Hepatocyte (in vitro differentiated cells): ENCODE data around the gene LARP4B. TPM values are rescaled to one million over a fixed set of nuclear protein-coding genes. Genes with fewer than 3 reads are reported as not detected.

Experiments
- DNase-seq: peaks from one replicate; pipeline ENCODE4 v3.0.0-alpha.2; 2016; ENCODE audit warnings: low spot score
- H2AFZ ChIP-seq: fragments of 200-600 bp; sonication (generic); 2 replicates; pipeline ENCODE4 v1.6.0; 2016; ENCODE audit warnings: antibody characterized with exemption, mild to moderate bottlenecking
- H3K27ac ChIP-seq: fragments of 200-600 bp; sonication (generic); 2 replicates; pipeline ENCODE4 v1.5.1; 2016; ENCODE audit warnings: mild to moderate bottlenecking
- H3K27me3 ChIP-seq: fragments of 200-600 bp; sonication (generic); 2 replicates; pipeline ENCODE4 v1.6.1; 2016
- H3K36me3 ChIP-seq: fragments of 200-600 bp; sonication (generic); replicated peaks from 2 replicates; pipeline ENCODE4 v1.5.1; 2016; ENCODE audit warnings: low read depth; ENCODE audit not compliant: insufficient read depth
- H3K4me1 ChIP-seq: fragments of 200-600 bp; sonication (generic); 2 replicates; pipeline ENCODE4 v1.5.1; 2016; ENCODE audit warnings: mild to moderate bottlenecking, moderate library complexity; ENCODE audit not compliant: insufficient read depth
- H3K4me2 ChIP-seq: fragments of 200-600 bp; sonication (generic); 2 replicates; pipeline ENCODE4 v1.6.0; 2016
- H3K4me3 ChIP-seq: fragments of 200-600 bp; sonication (generic); 2 replicates; pipeline ENCODE4 v1.5.1; 2016; ENCODE audit warnings: mild to moderate bottlenecking
- H3K79me2 ChIP-seq: fragments of 200-600 bp; sonication (generic); 2 replicates; pipeline ENCODE4 v1.6.0; 2017; ENCODE audit warnings: mild to moderate bottlenecking
- H3K9me2 ChIP-seq: fragments of 200-600 bp; sonication (generic); replicated peaks from 2 replicates; pipeline ENCODE4 v1.6.0; 2017; ENCODE audit warnings: mild to moderate bottlenecking; ENCODE audit not compliant: insufficient read depth
- H3K9me3 ChIP-seq: fragments of 200-600 bp; sonication (generic); 2 replicates; pipeline ENCODE4 v1.5.1; 2016; ENCODE audit warnings: low read depth, mild to moderate bottlenecking
- H4K20me1 ChIP-seq: fragments of 200-600 bp; sonication (generic); 2 replicates; pipeline ENCODE4 v1.6.0; 2016; ENCODE audit warnings: mild to moderate bottlenecking; ENCODE audit not compliant: insufficient read depth, poor library complexity, severe bottlenecking
- EZH2 ChIP-seq: fragments of 200-600 bp; sonication (generic); IDR thresholded peaks from 2 replicates; pipeline ENCODE4 v1.6.1; 2016; ENCODE audit warnings: antibody characterized with exemption, mild to moderate bottlenecking, borderline replicate concordance
- EZH2phosphoT487 ChIP-seq: fragments of 200-600 bp; sonication (generic); IDR thresholded peaks from one replicate; pipeline ENCODE4 v1.6.1; 2018; ENCODE audit warnings: antibody characterized with exemption, mild to moderate bottlenecking, low read depth, moderate library complexity; ENCODE audit not compliant: unreplicated experiment, severe bottlenecking
- WGBS: methylation state at CpG from one replicate; pipeline ENCODE4 v1.1.6; 2016; ENCODE audit warnings: low lambda C conversion rate; ENCODE audit errors: missing lambda C conversion rate; 5-methylcytosine and 5-hydroxymethylcytosine counted together
- polyA plus RNA-seq: library from polyadenylated mRNA; unstranded; fragments of >200 nt; fragmentation: Nextera tagmentation; extraction: Ambion mirVana; gene quantifications from 2 replicates; pipeline ENCODE4 v1.2.1, GENCODE V29; 2016
- total RNA-seq: library from RNA; depleted of rRNA; stranded (reverse); fragments of >200 nt; gene quantifications from 2 replicates; pipeline ENCODE4 v1.2.3, GENCODE V29; 2014
- TF ChIP-seq, protein P1 (sequence below): fragments of 200-600 bp; sonication (generic); IDR thresholded peaks from 2 replicates; pipeline ENCODE4 v1.5.1; 2016; ENCODE audit warnings: antibody characterized with exemption, mild to moderate bottlenecking; ENCODE audit not compliant: poor library complexity

The LARP4B gene
- total and polyA plus RNA-seq, 2 experiments from 2014 or later = 28.4 to 43.4 TPM

DNA sequence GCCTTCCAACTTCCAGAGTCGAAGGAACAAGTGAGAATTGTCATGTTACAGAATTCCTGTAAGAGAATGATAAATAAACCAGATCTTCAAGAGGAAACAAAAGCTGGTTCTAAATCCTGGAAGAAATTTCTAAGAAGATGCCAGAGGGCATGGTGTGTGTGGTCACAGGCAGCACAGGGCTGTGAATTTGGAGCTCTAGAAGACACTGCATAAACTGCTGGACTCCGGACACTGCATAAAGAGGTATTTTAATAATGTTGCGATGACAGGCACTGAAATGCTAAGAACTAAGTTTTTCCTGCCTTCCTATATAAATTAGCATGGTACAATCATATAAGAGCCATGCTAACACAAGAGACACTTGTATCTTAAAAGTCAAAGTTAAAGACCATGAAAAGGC is 86.0 kb downstream of the LARP4B start:
- H4K20me1 ChIP-seq = peaks cover 2% of the 10 kb centered on the region
- H3K4me1 ChIP-seq = peaks cover 12% of the 10 kb centered on the region
- no peak overlapping the region for H3K4me2 ChIP-seq
- H3K36me3 ChIP-seq = no peaks in the 10 kb centered on the region
- DNase-seq = no peak
- WGBS = 79% methylated on average over 3 of the region's 3 CpGs
- no peak overlapping the region for H3K4me3 ChIP-seq
- peaks cover 85% of the 10 kb centered on the region for H3K79me2 ChIP-seq
- no peaks in the 10 kb centered on the region for H3K27me3 ChIP-seq
- no peaks in the 10 kb centered on the region for H3K9me3 ChIP-seq
- no peak for TF ChIP-seq EZH2
- TF ChIP-seq, protein P1, sequence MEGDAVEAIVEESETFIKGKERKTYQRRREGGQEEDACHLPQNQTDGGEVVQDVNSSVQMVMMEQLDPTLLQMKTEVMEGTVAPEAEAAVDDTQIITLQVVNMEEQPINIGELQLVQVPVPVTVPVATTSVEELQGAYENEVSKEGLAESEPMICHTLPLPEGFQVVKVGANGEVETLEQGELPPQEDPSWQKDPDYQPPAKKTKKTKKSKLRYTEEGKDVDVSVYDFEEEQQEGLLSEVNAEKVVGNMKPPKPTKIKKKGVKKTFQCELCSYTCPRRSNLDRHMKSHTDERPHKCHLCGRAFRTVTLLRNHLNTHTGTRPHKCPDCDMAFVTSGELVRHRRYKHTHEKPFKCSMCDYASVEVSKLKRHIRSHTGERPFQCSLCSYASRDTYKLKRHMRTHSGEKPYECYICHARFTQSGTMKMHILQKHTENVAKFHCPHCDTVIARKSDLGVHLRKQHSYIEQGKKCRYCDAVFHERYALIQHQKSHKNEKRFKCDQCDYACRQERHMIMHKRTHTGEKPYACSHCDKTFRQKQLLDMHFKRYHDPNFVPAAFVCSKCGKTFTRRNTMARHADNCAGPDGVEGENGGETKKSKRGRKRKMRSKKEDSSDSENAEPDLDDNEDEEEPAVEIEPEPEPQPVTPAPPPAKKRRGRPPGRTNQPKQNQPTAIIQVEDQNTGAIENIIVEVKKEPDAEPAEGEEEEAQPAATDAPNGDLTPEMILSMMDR = no peak
- no peak for TF ChIP-seq EZH2phosphoT487
- H3K27ac ChIP-seq = peak overlapping the region; percentile 19
- no peaks in the 10 kb centered on the region for H3K9me2 ChIP-seq
- H2AFZ ChIP-seq = no peak overlapping the region

DNA sequence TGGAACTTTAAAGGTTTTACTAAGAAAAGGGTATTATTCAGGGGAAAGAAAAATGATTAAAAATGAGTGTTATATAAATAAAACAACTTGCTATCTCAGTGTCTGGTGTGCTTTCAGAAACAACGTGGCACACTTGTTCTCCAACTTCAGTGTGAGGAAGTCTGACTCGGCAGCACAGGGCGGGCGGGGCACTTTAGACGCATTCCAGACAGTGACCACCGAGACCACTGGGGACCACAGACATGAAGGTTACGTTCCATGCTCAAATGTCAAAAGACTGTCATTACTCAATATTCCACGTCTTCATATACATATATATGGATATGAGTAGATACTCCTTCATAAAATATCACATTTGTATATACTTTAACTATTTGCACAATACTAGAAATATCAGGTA is 87.0 kb downstream of the LARP4B start:
- H3K9me3 ChIP-seq = no peaks in the 10 kb centered on the region
- peaks cover 79% of the 10 kb centered on the region for H3K79me2 ChIP-seq
- peak overlapping the region; percentile 19 for H3K27ac ChIP-seq
- H3K4me2 ChIP-seq = no peak overlapping the region
- 78% methylated on average over 8 of the region's 8 CpGs for WGBS
- peaks cover 2% of the 10 kb centered on the region for H4K20me1 ChIP-seq
- DNase-seq = no peak
- no peaks in the 10 kb centered on the region for H3K36me3 ChIP-seq
- H3K4me3 ChIP-seq = no peak overlapping the region
- peaks cover 12% of the 10 kb centered on the region for H3K4me1 ChIP-seq
- no peak overlapping the region for H2AFZ ChIP-seq
- H3K9me2 ChIP-seq = no peaks in the 10 kb centered on the region
- TF ChIP-seq EZH2phosphoT487 = no peak
- TF ChIP-seq EZH2 = no peak
- TF ChIP-seq, protein P1 = no peak
- no peaks in the 10 kb centered on the region for H3K27me3 ChIP-seq

DNA sequence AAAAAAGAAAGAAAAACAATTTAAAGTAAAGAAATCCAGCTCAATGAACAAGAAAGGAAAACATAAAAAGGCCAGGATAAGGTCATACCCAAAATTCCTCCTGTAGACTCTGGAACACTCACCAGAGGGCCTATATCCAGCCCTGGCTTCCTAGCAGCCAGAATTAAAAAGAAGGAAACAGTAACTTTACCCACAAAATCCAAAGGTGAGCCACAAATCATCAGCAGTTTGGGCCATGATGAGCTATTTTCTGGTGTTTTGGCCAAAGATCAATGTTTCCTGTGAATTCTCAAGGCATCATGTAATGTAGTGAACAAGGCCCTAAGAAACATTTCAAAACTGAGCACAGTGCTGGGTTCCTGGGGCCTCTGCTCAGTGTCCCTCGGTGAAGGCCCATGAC is 87.8 kb downstream of the LARP4B start:
- peaks cover 2% of the 10 kb centered on the region for H4K20me1 ChIP-seq
- 100% methylated on average over 1 of the region's 1 CpG for WGBS
- no peak overlapping the region for H3K4me2 ChIP-seq
- TF ChIP-seq EZH2phosphoT487 (no peak), EZH2 (no peak)
- TF ChIP-seq, protein P1 = no peak
- H3K9me3 ChIP-seq = no peaks in the 10 kb centered on the region
- no peak for DNase-seq
- no peak overlapping the region for H3K4me3 ChIP-seq
- H3K36me3 ChIP-seq = no peaks in the 10 kb centered on the region
- H3K4me1 ChIP-seq = peaks cover 12% of the 10 kb centered on the region
- H2AFZ ChIP-seq = no peak overlapping the region
- peaks cover 76% of the 10 kb centered on the region for H3K79me2 ChIP-seq
- no peaks in the 10 kb centered on the region for H3K27me3 ChIP-seq
- H3K27ac ChIP-seq = no peak overlapping the region
- H3K9me2 ChIP-seq = no peaks in the 10 kb centered on the region

DNA sequence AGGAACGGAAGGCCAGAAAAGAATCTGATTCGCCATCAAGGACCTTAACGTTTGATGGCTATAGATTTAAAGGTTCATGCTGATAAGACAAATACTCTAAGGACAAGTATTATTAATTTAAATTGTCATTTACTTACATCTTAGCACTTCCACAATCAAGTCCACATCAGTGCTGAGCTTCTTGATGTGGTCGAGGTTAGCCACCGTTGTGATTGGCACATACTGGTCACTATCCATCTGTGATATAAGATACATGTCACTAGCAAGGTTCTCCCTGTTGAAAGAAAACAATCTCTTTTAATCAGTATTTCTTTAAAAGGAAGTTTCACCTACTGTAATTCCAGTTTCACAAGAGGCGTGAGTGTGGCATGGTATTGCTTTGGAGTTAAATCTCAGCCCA is 88.7 kb downstream of the LARP4B start:
- peaks cover 75% of the 10 kb centered on the region for H3K79me2 ChIP-seq
- no peak overlapping the region for H3K4me3 ChIP-seq
- H3K9me2 ChIP-seq = no peaks in the 10 kb centered on the region
- 94% methylated on average over 6 of the region's 6 CpGs for WGBS
- H3K27me3 ChIP-seq = no peaks in the 10 kb centered on the region
- H3K4me1 ChIP-seq = peaks cover 12% of the 10 kb centered on the region
- H3K9me3 ChIP-seq = no peaks in the 10 kb centered on the region
- peaks cover 2% of the 10 kb centered on the region for H4K20me1 ChIP-seq
- TF ChIP-seq, protein P1 = no peak
- no peak for TF ChIP-seq EZH2phosphoT487
- no peak for TF ChIP-seq EZH2
- H3K4me2 ChIP-seq = no peak overlapping the region
- no peaks in the 10 kb centered on the region for H3K36me3 ChIP-seq
- no peak overlapping the region for H3K27ac ChIP-seq
- DNase-seq = no peak
- no peak overlapping the region for H2AFZ ChIP-seq
